Testis (tissue), 3 donors: ENCODE data around the gene GJA3. TPM values are rescaled to one million over a fixed set of nuclear protein-coding genes. Genes with fewer than 3 reads are reported as not detected.

ENCODE experiments used
- DNase-seq: peaks from one replicate; pipeline ENCODE4 v3.0.0-alpha.2; 2019
- H3K27ac ChIP-seq, 2 donors: fragments of 200-600 bp; sonication (generic); one replicate each; pipeline ENCODE4 v1.5.1; 2019
- H3K27me3 ChIP-seq: fragments of 200-600 bp; sonication (generic); one replicate; pipeline ENCODE4 v1.5.1; 2019
- H3K36me3 ChIP-seq: fragments of 200-600 bp; sonication (generic); one replicate; pipeline ENCODE4 v1.5.1; 2017; ENCODE audit warnings: low read depth; ENCODE audit errors: missing control alignments
- H3K4me1 ChIP-seq: fragments of 200-600 bp; sonication (generic); one replicate; pipeline ENCODE4 v1.5.1; 2019
- H3K4me3 ChIP-seq, 2 donors: fragments of 200-600 bp; sonication (generic); one replicate each; pipeline ENCODE4 v1.5.1; 2017 to 2019
- H3K9me3 ChIP-seq: fragments of 200-600 bp; sonication (generic); one replicate; pipeline ENCODE4 v1.5.1; 2017
- POLR2A ChIP-seq: fragments of 450-650 bp; IDR thresholded peaks from one replicate; pipeline ENCODE4 v1.6.1; 2017; ENCODE audit warnings: antibody characterized with exemption, mild to moderate bottlenecking, moderate library complexity
- WGBS, 2 donors: methylation state at CpG; one replicate each; pipeline ENCODE4 v1.1.5; 2018; 5-methylcytosine and 5-hydroxymethylcytosine counted together
- intact Hi-C: fragments of 100-400 bp; cut with DNase I; formaldehyde crosslinking; loops from one replicate; pipeline ENCODE4 v1.15.1; 2023; ENCODE audit warnings: low total_unique reads
- polyA plus RNA-seq: library from polyadenylated mRNA; stranded (reverse); fragments of 350-450 nt; fragmentation: Illumina TruSeq; extraction: RNeasy Lipid Tissue Mini Kit (QIAGEN cat#74804); gene quantifications from one replicate; pipeline ENCODE4 v1.2.3, GENCODE V29; 2014; ENCODE audit warnings: low read depth, low replicate concordance; ENCODE audit not compliant: insufficient read depth
- total RNA-seq, 2 donors: library from RNA; depleted of rRNA; stranded (reverse); fragments of >200 nt; gene quantifications; one replicate each; pipeline ENCODE4 v1.2.3, GENCODE V29; 2016
- TF ChIP-seq, protein P1 (sequence below), 3 experiments: fragments of 450-650 bp in 2 of 3; fragments of 200-600 bp in 1 of 3; sonication (generic) in 1 of 3; IDR thresholded peaks; one replicate each; pipeline ENCODE4 v1.5.1; 2016 to 2019; ENCODE audit warnings: antibody characterized with exemption in 3 of 3, mild to moderate bottlenecking in 2 of 3, moderate library complexity in 1 of 3

The GJA3 gene
- total and polyA plus RNA-seq, 3 donors from 2014 or later = 1.7 to 10.2 (median 5.0) TPM

DNA sequence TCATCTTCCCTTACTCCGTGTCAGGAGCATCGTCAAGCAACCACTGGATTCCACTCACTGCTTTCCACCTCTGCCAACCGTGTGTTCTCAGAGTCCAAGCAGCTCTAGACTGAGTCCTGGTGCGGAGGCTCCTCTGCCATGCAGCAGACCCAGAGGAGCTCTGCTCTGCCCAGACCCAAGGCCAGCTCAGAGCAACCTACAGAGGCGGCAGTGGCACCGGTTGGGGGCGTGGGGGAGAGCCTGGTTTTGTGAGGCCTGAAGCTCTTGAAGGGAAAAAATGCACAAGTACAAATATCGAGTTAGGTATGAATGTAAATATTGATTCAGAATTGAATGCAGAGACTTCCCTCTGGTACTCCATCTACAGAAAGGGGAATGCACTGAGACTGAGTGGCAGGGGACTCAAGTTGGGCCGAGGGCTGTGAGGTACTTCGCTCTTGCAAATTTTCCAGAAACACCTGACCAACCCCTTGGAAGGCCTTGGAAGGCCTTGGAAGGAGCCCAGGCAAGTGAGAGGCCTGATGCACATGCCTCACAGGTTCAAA, 46.7 kb downstream of the GJA3 start:
- no peak overlapping the region for H3K4me3 ChIP-seq
- no peak overlapping the region for H3K27ac ChIP-seq
- no peak for DNase-seq
- no peaks in the 10 kb centered on the region for H3K9me3 ChIP-seq
- no peaks in the 10 kb centered on the region for H3K27me3 ChIP-seq
- WGBS, 2 donors = 72 to 74% methylated on average over 9 to 10 of the region's 10 CpGs
- intact Hi-C loops = no loop called here
- no peak for TF ChIP-seq POLR2A
- TF ChIP-seq, protein P1, sequence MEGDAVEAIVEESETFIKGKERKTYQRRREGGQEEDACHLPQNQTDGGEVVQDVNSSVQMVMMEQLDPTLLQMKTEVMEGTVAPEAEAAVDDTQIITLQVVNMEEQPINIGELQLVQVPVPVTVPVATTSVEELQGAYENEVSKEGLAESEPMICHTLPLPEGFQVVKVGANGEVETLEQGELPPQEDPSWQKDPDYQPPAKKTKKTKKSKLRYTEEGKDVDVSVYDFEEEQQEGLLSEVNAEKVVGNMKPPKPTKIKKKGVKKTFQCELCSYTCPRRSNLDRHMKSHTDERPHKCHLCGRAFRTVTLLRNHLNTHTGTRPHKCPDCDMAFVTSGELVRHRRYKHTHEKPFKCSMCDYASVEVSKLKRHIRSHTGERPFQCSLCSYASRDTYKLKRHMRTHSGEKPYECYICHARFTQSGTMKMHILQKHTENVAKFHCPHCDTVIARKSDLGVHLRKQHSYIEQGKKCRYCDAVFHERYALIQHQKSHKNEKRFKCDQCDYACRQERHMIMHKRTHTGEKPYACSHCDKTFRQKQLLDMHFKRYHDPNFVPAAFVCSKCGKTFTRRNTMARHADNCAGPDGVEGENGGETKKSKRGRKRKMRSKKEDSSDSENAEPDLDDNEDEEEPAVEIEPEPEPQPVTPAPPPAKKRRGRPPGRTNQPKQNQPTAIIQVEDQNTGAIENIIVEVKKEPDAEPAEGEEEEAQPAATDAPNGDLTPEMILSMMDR (IDR thresholded peaks at IDR 0.05) = no peak
- no peaks in the 10 kb centered on the region for H3K36me3 ChIP-seq
- H3K4me1 ChIP-seq = peaks cover 4% of the 10 kb centered on the region

DNA sequence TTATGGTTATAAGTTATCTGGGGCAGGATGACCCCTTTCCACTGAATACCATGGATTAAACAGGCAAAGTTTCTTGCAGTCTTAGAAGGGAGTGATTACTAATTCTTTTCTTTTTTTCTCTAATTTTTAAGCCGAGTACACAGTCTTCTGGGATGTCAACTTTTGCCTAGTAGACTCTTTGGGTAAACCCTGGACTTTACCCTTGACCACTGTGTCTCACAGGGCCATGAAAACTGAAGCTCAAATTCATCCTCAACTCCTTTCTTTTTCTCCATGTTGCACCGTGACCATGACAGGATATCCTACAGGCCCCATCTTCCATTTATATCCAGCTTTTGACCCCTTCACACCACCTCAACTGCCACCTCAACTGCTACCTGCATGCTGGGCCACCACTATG, 51.8 kb downstream of the GJA3 start:
- Histone ChIP-seq H3K9me3 (no peaks in the 10 kb centered on the region), H3K4me1 (no peaks in the 10 kb centered on the region), H3K4me3 (no peak overlapping the region), H3K27ac (no peak overlapping the region), H3K36me3 (no peaks in the 10 kb centered on the region), H3K27me3 (no peaks in the 10 kb centered on the region)
- intact Hi-C loops = no loop called here
- TF ChIP-seq POLR2A = no peak
- TF ChIP-seq, protein P1 (IDR thresholded peaks at IDR 0.05) = no peak
- no peak for DNase-seq
- 81 to 88% methylated on average over 2 of the region's 2 CpGs for WGBS, 2 donors

DNA sequence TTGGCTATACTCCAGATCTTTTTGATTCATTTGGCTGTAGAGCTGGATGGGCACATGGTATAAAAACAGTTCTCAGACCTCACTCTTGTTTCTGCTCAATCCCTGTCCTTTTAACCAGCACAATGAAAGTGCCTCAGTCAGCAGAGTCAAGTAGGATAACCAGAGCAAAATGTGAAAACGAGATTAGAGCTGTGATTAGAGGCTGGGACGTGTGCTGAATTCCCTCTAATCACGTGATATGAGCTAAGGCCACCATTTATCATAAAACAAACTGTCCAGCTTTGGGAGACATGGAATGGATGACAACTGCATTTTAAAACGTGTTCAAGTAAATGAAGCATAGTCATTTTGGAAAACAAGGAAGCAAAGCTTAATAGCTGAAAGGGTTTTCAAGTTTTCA, 54.1 kb downstream of the GJA3 start:
- H3K27ac ChIP-seq = no peak overlapping the region
- H3K4me3 ChIP-seq = no peak overlapping the region
- H3K4me1 ChIP-seq = no peaks in the 10 kb centered on the region
- no peaks in the 10 kb centered on the region for H3K9me3 ChIP-seq
- no peak for TF ChIP-seq POLR2A
- TF ChIP-seq, protein P1 (IDR thresholded peaks at IDR 0.05) = no peak
- H3K27me3 ChIP-seq = no peaks in the 10 kb centered on the region
- WGBS, 2 donors = 24 to 39% methylated on average over 4 of the region's 4 CpGs
- no peak for DNase-seq
- intact Hi-C loops = no loop called here
- H3K36me3 ChIP-seq = no peaks in the 10 kb centered on the region

DNA sequence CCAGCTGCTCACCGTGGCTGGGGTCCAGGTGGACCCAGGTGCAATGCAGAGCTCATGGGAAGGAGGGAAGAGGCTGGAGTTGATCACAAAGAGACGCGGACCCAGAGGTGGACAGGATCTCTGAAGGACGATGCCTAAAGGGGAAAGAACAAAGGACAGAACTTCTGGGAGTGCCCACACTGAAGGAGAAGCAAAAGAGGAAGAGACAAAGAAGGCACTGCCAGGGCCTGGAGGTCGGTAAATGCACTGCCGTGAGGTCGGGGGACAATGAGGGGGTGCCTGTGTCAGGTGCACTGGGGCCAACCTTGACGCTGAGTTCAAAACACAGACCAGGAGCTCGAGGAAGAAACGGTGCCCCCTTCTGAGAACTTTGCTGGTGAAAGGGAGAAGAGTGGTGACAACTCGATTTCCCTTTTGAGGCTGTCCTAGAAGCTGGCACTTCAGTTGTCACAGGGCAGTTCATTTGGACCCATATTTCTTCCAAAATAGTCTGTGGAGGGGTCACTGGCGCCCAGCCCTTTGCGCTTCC, 55.6 kb downstream of the GJA3 start:
- H3K4me3 ChIP-seq = no peak overlapping the region
- H3K4me1 ChIP-seq = no peaks in the 10 kb centered on the region
- H3K27me3 ChIP-seq = no peaks in the 10 kb centered on the region
- intact Hi-C loops = no loop called here
- no peak for DNase-seq
- 85 to 86% methylated on average over 13 of the region's 13 CpGs for WGBS, 2 donors
- TF ChIP-seq, protein P1 (IDR thresholded peaks at IDR 0.05) = no peak
- no peak for TF ChIP-seq POLR2A
- H3K9me3 ChIP-seq = no peaks in the 10 kb centered on the region
- no peaks in the 10 kb centered on the region for H3K36me3 ChIP-seq
- no peak overlapping the region for H3K27ac ChIP-seq
